KBM-7 (cell line): ENCODE measurements around the gene ARPC4.
A peak's percentile ranks its signal among the peaks of the same experiment; 100 is the strongest.

Experiments used
- DNase-seq: peaks from one replicate; pipeline ENCODE4 v3.0.0-alpha.2; 2015
- in situ Hi-C: fragments of 300-500 bp; cut with MboI; formaldehyde crosslinking; loops from 2 replicates; pipeline ENCODE4 v1.14.3; 2020; ENCODE audit warnings: low sequenced_read_pairs, low pct_unique_long_range_greater_than_20kb, mixed read lengths

Gene ARPC4

DNA sequence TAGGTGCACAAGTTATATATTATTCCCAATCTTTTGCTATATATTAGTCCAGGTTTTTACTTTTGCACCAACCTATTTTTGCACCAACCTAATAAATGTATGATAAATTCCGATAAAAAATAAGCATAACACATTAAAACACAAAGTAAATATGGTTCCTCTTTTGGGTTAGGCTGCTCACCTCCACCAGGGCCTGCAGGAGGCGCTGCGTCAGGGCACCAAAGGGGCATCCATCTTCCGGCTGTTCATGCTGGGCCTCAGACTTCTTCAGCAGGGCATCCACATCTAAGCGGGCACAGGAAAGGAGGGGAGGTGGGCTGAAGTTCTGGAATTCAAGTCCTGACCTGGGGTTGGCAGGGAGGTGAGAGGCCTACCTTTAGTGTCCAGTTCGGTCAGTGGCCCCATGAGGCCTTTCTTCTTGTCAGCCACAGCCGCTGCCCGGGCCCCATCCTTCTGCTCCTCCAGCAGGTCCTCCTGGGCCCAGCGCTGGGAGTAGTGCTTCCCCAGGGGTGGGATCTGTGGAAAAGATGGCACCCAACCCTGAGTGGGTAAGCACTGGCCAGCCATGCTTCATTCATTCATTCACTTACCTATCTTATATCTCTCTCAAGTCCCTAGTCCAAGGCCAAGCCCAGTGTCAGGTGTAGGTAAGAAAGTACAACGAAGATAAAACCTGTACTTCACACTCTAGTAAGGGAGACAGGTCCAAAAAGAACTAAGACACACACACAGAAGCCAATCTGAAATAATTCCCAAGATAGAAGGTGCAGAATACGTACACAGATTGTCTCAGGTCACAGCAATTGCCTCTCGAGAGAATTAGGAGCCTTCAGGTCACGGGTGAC is 5.8 kb upstream of the ARPC4 start:
- in situ Hi-C loops: no loop called here
- peak; percentile 48 for DNase-seq

DNA sequence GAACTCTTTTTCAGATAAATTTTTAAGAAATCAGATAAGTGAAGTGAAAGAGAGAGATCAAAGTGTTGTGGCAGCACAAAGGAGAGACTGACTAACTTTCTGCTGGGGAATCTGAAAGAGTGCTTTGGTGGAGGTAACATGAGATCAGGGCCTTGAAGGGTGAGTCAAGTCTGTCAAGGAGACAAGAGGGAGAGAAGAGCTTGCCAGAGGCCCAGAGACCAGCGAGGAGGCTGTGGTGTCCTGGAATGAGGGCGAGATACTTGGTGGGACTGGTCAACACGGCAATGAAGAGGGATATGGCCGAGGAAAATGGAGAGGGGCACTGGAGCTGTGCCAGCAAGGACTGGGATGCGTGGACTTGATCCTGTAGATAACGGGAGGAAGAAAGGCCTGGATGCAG is 5.2 kb upstream of the ARPC4 start:
- no peak for DNase-seq
- in situ Hi-C loops: no loop called here

DNA sequence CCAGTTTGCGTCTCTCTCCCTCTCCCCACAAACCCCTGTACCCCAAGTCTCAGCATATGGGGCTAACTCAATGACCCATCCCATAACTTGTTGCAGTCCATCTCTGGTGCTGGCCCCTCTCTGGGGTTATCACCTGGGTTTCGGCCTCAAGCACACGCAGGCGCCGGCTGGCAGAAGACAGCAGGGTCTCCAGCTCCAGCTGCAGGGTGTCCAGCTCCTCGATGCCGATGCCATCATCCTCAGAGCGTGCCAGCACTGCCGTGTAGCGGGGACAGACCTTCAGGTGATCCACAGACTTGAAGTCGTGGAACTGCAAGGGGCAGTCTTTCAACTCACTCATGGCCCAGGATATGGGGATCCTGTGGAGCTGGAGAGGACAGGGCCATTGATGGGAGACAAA is 1.8 kb upstream of the ARPC4 start:
- DNase-seq: no peak
- in situ Hi-C loops: no loop called here

DNA sequence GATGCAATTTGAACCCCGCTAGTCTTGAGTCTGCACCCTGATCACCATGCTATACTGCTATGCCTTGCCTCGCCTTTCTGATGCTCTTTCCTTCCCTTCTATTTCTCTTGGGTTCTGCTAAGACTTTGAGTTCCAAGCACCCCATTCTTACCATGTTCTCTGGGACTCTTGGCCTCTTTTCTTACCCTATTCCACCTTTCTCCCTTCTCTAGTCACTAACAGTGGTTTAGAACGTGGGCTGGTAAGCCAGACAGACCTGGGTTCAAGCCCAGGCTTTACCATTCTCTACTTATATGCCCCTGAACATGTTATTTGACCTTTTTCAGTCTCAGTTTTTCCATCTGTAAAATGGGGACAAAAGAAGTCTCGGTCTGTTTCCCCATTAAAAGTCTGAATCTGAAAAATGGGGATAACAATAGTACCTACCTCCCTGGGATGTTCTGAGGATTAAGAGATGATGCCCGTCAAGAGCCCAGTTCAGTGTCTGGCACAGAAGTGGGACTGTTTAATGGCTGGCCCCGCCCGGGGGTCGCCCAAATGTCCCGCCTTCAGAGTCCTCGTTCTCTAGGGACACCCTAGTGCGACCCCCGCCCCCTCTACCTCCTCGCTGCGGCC is 985 bp upstream of the ARPC4 start:
- DNase-seq: no peak
- in situ Hi-C loops: no loop called here

DNA sequence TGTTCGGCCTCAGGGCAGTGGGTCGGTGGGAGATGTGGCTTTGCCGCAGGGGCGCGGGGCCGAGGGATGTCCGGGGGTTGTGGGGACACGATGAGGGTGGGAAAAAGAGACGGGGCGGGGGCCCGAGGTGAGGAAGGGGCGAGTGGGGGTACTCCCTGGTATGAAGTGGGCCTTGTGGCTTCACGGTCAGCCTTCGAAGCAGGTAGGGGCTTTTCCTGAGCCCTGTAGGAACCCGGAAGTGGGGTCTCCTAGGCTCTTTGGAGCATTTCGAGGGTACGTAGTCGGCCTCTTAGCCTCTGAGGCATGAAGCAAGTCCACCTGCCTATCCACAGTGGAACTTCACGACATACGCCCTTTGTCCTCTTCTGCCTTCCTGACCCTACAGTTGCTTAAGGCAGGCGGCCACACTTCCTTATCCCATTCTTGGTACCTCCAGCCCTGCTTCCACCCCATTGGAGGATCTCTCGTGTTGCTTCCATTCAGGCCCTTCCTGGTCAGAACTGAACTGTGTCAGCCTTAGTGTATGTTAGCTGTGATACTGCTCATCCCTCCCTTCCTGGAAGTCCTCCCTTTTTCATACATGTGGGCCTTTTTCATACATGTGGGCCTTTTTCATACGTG is 389 bp downstream of the ARPC4 start:
- DNase-seq: peak; percentile 47
- in situ Hi-C loops: no loop called here

DNA sequence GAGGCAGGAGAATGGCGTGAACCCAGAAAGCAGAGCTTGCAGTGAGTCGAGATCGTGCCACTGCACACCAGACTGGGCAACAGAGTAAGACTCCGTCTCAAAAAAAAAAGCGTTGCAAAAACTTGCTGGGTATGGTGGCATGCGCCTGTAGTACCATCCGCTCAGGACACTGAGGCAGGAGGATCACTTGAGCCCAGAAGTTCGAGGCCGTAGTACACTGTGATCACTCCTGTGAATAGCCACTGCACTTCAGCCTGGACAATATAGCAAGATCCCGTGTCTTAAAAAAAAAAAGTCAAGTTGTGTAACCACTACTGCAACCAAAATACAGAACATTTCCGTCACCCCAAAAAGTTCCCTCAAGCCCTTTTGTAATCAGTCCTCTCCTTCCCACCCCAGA is 1.5 kb downstream of the ARPC4 start:
- no peak for DNase-seq
- in situ Hi-C loops: no loop called here

DNA sequence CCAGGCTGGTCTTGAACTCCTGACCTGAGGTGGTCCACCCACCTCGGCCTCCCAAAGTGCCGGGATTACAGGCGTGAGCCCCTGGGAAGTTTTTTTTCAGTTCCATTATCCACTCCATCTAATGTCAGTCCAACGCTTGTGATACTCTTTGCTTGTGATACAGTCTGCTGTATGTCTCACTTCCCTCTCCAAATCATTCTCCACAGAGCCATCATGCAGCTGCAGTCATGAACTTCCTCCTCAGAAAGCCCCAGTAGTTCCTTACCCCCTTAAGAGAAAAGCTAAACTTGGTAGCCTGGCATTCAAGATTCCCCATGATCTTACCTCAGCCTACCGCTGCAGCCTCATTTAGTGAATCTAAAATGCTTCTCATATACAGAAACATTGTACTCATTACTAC is 2.3 kb downstream of the ARPC4 start:
- in situ Hi-C loops: no loop called here
- DNase-seq: no peak

DNA sequence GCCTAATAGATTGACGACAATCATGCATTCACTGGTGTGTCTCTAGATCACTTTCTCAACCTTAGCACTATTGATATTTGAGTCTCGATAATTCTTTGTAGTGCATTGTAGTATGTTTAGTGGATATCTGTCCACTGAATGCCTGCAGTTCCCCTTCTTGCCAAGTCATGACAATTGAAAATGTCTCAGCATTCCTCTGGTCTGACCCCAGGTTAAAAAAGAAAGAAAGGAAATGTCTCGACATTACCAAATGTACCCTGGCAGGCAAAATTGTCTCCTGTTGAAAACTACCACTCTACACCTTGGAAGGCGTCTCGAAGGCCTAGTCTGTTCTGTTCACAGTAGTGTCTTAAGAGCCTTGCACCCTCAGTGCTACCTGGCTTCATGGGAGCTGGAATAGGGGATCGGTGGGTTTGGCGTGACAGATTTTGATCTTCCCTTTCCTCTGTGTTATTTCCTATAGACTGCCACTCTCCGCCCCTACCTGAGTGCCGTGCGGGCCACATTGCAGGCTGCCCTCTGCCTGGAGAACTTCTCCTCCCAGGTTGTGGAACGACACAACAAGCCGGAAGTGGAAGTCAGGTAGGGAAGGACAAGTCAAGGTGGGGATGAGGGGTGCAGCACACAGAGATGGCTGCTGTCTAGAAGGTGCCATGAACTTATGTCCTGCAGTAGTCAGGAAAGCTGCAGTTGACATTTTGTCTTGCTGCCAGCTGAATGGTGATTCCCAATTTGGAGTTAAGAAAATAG is 4.5 kb downstream of the ARPC4 start:
- DNase-seq: no peak
- in situ Hi-C loops: no loop called here

DNA sequence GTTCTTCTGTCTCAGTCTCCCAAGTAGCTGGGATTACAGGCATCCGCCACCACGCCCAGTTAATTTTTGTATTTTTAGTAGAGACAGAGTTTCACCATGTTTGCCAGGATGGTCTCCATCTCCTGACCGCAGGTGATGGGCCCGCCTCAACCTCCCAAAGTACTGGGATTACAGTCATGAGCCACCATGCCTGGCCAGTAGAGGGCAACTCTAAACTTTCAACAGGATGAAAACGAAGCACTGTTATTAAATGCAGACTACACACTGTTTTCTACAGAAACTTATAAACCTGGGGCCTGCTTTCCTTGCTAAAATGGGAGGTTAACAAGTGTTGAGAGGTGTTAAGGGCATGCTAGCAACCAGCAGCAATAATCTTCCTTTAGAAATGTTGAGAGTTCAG is 7.6 kb downstream of the ARPC4 start:
- no peak for DNase-seq
- in situ Hi-C loops: no loop called here

DNA sequence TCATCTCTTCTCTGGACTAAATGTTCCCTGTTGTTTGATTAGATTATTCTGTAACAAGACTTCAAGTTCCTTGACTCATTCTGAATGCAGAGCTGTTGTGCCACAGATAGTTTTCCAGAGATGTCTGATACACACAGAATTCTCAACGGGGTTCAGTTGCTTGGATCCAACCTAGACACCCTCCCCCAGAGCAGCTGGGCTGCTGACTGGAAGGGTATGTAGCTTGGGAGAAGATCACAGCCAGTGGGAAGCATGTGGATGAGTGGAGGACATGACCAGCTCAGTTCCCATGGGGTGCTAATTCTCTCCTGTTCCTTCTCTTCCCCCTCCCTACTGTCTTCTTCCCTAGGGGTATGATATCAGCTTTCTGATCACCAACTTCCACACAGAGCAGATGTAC is 10.6 kb downstream of the ARPC4 start:
- in situ Hi-C loops: no loop called here
- no peak for DNase-seq

DNA sequence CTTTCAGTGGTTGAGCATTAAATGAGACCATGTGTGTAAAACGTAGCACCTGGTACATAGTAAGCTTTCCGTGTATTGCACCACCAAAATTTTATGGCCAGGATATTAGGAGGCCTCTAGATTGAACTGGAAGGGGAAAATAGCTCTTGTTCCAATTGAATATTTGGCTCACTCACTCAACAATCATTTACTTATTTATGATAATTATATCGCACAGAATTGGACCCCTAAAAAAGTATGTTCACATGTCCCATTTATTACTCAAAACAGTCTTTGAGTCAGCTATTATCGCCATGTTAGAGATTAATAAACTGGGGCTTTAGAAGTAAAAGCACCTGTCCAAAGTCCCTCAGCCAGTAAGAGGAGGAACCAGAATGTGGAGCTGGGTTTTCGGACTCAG is 12.1 kb downstream of the ARPC4 start:
- in situ Hi-C loops: no loop called here
- no peak for DNase-seq

DNA sequence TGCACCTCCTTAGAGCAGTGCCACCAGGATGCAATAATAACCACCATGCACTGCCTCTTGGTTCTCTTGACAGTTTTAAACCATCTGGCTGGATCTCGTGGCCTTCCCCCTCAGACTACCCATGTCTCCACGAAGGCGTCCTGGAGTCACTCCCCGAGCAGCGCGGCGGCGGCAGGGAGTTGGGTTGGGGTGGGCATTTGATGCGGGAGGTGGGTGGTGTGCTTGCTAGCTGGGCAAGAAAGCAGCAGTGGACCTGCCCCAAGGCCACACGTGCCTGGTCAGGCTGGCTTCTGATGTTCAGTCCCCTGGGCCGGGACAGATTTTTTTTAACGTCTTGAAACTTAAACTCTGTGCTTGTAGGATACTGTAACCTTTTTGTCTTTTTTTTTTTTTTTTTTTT is 13.3 kb downstream of the ARPC4 start:
- DNase-seq: no peak
- in situ Hi-C loops: no loop called here

DNA sequence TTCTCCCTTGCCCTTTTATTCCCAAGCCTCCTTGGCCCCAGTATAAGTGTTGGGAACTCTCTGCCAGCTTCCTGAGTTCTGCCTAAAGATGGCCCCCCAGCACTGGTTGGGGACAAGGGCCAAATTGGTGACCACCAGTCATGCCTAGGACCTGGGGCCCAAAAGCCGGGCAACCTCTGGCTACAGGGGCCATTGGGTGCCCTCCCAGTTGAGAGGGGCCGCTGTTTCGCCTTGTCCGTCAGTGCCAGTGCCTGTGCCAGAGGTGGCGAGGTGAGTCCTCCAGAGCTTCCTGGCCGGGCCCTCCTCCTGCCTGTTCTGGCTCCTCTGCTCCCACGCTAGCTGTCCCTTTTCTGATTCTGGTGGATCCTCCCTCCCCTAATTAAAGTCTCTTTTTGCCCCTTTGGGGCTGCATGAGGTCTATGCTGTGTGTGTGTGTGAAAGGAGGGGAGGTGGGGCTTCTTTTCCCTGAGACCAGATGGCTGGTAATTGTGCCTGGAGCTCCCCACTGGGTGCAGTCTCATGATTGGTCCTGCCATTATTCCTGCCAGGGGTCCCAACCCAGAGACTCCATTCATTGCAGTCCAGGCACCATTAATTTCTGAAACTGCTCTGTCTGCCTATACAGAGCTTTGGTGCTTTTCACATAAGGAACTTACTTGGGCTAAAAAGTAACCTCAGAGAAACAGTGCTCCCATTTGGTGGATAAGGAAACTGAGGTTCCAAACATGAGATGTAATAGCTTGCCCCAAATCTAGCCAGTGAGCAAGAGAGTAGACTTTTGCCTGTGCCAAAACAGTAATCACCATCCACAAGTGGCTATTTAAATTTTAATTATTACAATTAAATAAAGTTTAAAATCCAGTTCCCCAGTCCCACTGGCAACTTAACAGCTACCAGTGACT is 14.1 kb downstream of the ARPC4 start:
- in situ Hi-C loops: no loop called here
- DNase-seq: no peak

DNA sequence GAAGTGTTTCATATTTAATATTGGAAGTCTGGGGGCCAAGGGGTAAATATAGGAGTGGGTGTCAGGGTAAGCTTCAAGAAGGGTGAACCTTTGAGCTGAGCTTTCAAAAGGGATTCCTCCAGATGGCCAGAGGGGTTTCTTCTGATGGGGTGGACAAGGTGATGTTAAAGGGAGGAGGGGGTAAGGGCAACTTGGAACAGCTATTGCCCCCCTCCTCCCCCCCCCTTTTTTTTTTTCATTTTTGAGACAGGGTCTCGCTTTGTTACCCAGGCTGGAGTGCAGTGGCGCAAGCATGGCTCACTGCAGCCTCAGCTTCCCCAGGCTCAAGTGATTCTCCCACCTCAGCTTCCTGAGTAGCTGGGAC is 15.1 kb downstream of the ARPC4 start:
- in situ Hi-C loops: no loop called here

DNA sequence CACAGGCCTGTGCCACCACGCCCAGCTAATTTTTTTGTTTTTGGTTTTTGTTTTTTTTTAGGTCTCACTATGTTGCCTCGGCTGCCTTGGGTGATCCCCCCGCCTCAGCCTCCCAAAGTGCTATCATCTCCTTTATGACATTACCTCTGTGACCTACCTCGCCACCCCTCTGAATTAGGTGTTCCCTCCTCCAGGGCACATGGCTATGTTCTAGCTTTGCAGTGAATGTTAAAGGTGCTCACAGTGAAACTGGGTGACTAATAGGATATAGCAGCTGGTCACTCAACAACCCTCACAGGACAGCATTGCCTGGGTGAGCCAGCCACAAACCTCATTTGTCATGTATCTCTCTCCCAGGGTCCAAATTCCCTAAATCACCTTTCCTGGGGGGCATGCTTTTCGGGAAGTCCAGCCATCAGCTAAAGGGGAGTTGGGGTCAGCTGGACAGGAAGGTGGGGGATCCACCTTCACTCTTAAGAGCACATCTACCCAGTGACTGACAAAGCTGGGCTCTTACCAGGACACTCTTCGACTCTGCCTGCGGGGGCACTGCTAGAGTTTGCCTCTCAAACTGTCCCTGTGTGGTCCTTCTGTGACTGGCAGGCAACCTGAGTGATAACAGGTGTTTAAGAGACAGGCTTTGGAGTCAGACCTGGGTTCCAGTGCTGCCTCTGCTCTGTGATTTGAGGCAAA is 15.6 kb downstream of the ARPC4 start:
- in situ Hi-C loops: no loop called here
- no peak for DNase-seq

More for the DNA sequence above, 15.1 kb downstream of the ARPC4 start:
- no peak for DNase-seq

DNA sequence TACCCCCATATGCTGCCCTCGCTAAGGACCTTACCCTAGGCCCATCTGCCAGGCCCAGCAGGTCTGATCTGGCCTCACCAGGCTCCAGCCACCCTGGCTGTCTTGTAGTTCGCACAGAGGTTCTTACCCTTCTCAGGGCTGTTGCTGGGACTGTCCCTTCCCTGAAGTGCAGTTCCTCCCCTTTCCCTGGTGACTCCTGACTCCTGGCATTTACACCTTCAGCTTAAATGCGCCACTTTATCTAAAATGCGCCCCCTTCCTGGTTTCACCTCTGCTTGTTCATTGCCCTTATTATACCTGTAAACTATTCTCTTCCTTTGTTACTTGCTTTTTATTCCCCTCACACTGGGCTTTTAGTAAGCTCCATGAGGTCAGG is 16.3 kb downstream of the ARPC4 start:
- in situ Hi-C loops: no loop called here
- DNase-seq: no peak

DNA sequence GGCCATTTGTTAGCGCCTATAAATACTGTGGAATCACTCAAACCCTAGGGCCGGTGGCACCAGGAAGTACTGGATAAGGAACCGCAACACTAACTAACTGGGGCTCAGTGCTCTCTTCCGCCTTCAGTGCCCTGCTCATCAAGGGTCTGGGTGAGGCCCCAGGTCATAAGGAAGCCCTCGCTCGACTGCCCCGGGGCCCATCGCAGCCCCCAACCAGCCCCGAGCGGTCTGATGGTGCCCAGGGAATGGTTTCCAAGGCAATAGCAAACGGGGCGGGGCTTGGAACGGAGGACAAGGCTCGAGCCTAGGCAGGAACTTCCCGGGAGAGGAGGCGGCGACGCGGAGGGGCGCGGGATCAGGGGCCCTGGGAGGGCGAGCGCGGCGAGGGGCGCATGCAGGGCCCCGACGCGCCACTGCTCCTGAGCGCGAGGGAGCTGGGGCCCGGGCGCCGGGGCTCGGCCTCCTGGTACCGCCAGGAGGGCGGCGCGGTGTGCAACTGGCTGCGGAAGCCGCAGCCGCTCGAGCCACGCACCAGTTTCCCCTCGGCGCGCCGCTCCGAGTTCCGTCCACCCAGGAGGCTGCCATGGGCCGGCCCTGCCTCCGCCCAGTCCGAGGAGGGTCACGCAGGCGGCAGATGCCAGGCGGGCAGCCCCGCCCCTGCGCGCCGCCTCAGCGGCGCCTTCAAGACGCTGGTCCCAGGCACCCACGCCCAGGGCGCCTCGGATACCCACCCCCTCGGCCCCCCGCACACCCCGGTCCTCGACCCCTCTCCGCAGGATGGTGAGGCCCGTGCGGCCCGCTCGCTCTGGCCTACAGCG is 16.9 kb downstream of the ARPC4 start, which contains the start of gene TTLL3:
Gene TTLL3, plus strand, starts transcription at position 648 of the 818 bp plus-strand sequence. CDS start 400 bp downstream, outside the sequence.
- in situ Hi-C loops: no loop called here
- no peak for DNase-seq

DNA sequence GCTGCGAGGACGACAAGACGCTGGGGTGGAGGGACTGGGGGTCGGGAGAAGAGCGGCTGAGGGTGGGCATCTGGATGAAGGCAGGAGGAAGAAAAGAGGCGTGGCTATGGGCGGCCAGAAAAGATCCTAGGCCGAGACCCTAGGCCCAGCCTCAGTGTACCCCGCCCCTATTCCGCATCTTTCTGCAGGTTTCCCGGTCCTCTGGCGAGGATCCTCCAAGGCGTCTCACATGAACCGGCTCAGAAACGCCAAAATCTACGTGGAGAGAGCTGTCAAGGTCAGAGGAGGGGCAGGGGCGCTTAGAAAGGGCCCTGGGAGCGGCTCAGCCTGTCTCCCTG is 17.5 kb downstream of the ARPC4 start:
- in situ Hi-C loops: no loop called here
- no peak for DNase-seq
